G401 (cell line): Measurements from ENCODE around the gene METTL9. TPM values are rescaled to one million over a fixed set of nuclear protein-coding genes. Genes with fewer than 3 reads are reported as not detected.
A peak's percentile ranks its signal among the peaks of the same experiment; 100 is the strongest.
"Not testable (repeated sequence)": the region's sequence is repeated elsewhere in the genome, so short reads cannot be mapped to it uniquely, and the experiment has no call there.

Source experiments
- DNase-seq: peaks from one replicate; pipeline ENCODE4 v3.0.0-alpha.2; 2015; ENCODE audit warnings: low spot score
- in situ Hi-C: cut with HindIII; loops from 2 replicates; pipeline ENCODE4 v1.10.0; 2016; ENCODE audit warnings: low sequenced_read_pairs, mixed read lengths
- total RNA-seq: library from RNA; depleted of rRNA; stranded (reverse); fragments of >200 nt; shearing (Covaris generic); gene quantifications from 2 replicates; pipeline ENCODE4 v1.2.3, GENCODE V29; 2014

METTL9 gene
- total RNA-seq, 1 experiment from 2014 or later: 334 TPM

DNA sequence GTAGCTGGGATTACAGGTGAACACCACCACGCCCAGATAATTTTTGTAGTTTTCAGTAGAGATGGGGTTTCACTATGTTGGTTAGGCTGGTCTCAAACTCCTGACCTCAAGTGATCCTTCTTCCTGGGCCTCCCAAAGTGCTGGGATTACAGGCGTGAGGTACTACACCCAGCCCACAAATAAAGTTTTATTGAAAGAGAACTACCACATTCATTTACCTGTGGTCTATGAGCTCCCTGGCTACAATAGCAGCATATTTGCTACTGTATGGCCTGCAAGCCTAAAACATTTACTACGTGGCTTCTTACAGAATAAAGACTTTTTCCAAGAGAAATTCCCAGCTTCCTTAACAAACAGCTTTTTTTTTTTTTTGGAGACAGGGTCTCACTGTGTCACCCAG, 3.4 kb downstream of the METTL9 start:
- DNase-seq: no peak
- in situ Hi-C loops: no loop called here

DNA sequence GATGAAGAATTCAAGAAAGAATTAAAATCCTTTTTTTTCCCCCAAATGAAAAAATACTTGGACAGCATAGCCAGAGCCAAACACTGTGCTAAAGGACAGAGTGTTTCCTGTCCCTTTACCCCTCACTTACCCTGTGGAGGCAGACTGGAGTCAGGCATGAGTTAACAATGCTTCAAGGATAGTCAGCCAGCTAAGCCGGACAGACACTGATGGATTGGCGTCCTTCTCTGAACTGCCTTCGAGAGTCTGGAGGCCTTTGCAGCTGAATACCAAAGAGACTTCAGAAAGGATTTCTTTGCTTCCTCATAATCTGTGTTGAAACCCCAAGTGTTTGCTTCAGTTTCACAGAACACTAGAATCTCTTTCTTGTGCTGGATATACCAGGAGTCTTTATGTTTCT, 4.6 kb downstream of the METTL9 start:
- DNase-seq: no peak
- in situ Hi-C loops: no loop called here

DNA sequence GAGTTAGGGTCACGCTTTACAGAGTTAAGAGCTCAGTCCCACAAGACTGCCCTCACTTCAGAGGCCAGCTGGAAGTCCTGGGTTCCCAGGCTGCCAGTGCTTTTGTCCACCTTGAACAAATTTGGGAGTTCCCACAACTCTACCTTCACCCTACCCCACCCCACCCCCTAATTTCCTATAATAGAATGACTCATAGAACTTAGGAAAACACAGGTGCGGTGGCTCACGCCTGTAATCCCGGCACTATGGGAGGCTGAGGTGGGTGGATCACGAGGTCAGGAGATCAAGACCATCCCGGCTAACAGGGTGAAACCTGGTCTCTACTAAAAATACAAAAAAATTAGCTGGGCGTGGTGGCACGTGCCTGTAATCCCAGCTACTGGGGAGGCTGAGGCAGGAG, 6.5 kb downstream of the METTL9 start:
- DNase-seq, in situ Hi-C loops: not testable (repeated sequence)

DNA sequence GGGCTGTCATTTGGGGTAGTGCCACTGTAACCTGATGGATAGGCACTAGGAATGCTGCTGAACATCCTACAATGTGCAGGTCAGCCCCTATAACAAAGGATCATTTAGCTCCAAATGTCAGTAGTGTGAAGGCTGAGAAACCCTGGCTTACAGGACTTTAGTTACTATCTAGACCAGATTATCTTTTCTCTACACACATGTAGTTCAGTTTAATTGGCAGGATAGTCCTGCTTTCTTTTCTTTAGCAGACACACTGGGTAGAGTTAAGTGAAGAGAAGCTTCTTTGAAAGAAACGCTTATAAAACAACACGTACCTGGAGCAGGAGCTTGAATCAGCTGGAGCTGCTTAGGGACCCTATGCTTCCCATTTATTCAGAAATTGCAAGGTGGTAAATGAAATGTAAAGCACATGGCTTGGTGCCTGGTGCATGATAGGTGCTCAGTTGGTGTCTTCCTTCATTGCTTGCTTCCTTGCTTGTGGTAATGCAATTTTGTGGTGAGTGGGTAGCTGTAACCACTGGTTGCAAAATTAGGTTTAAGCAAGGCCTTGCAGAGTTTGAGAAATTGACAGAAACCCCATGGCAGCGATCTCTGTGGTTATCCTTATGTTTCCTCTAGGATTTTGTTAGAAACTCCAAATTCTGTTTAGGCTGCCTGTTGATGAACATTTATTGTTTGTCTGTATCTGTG, 9.4 kb downstream of the METTL9 start:
- in situ Hi-C loops: no loop called here
- no peak for DNase-seq

DNA sequence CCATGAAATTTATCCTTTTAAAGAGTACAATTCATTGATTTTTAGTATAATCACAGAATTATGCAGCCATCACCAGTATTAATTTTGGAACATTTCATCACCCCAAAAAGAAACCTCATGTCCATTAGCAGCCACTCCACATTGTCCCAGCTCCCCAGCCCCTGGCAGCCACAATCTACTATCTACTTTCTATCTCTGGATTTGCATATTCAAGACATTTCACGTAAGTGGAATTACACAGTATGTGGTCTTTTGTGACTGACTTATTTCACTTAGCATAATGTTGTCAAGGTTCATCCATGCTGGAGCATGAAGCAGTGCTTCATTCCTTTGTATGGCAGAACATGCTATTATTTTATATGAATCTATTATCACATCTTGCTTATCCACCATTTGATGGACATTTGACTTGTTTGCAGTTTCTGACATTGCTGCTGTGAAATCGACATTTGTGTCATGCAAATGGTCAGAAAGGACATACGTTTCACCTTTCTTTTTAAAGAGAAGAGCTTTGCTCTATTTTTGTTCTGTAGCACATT, 10.7 kb downstream of the METTL9 start:
- in situ Hi-C loops: no loop called here
- no peak for DNase-seq

DNA sequence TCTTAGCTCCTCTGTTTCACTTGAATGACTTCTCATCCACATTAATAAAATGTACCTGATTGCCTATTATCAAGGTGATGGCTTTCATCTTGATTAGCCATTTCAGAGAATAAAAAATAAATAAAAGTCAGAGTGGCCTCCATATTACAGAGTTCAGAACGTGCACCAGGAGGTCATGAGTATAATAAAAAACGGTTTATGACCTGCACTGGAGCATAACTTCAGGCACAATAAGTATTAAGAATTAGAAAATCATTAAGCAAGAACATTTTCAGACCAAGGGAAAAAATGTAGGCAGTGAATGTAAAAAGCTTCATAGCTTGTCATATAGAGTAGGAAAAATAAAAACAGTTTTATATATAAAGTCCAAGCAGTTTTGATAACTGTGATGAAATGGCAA, 11.4 kb downstream of the METTL9 start:
- DNase-seq: no peak
- in situ Hi-C loops: no loop called here

DNA sequence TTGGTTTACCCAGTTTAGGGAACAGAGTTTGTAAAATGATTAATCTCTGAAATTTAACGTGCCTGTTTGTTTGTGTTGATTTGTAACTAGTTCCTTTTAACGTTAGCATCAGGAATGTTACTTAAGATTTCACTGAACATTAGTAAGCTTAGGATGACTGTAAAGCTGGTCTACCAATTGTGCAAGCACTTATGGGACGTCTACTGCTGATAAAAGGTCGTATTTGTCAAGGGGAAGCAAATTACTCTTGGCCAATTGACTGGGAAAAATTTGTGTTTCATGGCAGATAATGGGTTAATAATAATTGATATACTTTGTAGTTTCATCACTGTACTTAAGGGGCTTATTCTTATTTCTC, 11.8 kb downstream of the METTL9 start:
- DNase-seq: no peak
- in situ Hi-C loops: no loop called here

DNA sequence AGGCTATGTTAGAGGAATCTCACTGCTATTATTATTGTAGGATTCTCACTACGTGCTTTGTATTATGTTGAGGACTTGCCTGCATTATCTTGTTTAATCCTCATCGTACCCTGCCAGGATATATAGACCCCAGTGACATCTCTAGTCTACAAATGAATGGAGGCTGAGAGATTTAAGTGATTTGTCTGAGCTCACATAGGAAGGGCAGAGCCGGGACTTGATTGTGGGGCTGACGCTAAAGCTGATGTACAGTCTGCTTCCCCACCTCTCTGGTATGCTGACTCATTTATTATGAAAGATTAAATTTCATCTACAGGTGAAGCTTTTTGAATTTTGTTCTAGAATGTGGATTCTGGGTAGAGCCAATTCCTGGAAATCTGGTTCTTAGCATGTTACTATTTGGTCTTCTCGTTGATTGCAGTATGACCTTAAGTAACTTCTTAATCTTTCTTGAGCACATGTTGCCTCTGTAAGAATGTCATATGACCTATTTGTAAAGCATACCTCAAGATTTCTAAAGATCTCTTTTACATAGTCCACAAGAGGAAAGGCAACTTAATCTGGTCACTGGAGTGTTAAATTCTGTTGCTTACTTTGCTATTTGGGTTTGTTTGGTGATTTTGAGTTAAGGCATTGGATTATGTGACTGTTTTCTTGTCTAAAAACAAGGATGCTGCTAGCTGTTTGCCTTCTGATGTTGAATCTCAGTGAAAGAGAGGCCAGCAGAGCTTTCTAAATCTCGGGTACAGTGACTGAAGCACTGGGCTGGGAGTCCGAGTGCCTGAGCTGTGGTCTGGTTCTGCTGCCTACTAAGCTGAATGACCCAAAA, 12.4 kb downstream of the METTL9 start:
- in situ Hi-C loops: no loop called here
- DNase-seq: peak; percentile 38

DNA sequence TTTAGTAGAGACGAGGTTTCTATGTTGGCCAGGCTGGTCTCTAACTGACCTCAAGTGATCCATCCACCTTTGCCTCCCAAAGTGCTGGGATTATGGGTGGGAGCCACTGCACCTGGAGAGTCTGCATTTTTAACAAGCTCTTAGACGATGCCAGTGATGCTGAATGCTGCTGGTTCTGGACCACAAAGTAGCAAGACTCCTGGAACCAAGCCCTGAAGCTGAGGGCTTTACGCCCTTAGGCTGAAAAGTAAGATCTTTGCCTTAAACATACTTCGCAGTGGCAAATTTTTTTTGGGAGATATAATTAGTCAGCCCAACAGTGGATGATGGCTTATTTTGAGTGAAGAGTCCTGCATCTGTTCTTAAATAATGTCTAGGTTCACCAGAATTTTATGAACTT, 14.0 kb downstream of the METTL9 start:
- DNase-seq: no peak

DNA sequence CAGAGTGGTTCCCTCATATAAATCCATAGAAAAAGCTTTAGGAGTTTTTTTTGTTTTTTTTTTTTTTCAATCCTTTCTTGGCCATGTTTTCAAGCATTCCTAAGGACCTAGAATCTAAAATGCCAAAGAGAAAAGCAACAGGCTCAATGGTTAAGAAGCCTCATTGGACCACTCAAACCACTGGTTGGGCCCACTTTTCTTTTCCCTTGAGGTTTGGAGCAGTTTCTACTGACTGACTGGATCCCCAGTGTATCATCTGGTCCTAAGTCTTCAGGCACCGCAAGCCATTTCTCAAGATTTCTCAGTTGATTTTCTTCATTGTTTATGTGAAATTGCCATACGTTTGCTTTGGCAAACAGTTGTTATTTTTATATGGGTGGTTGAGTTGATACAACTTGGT, 14.4 kb downstream of the METTL9 start:
- in situ Hi-C loops: no loop called here
- DNase-seq: no peak

More for the DNA sequence above, 14.0 kb downstream of the METTL9 start:
- in situ Hi-C loops: no loop called here

DNA sequence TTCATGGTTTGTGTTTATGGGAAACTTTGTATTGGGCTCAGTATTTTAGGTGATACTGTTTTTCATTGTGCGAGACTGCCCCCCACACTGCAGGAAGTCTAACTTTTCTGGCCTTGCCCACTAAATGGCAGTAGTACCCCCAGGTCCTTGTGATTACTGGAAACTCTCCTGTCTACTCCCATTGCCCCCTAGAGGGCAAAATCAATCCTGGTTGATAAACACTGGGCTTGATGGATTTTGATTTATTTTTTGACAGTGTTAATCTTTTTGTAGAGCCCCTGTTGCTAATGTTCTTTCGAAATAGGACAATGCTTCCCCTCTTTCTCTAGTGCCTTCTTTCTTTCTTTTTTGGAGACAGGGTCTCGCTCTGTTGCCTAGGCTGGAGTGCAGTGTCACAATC, 15.5 kb downstream of the METTL9 start:
- in situ Hi-C loops: no loop called here
- DNase-seq: no peak

DNA sequence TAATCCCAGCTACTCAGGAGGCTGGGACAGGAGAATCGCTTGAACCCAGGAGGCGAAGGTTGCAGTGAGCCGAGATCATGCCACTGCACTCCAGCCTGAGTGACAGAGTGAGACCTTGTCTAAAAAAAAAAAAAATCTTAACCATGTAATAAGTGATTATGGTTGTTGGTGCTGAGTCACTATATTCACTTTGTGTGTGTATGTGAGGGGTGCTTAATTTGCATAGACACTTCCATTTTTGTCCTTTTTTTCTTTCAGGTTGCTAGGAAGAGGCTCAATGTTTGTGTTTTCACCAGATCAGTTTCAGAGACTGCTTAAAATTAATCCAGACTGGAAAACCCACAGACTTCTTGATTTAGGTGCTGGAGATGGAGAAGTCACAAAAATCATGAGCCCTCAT, 18.2 kb downstream of the METTL9 start:
- no peak for DNase-seq
- in situ Hi-C loops: no loop called here

DNA sequence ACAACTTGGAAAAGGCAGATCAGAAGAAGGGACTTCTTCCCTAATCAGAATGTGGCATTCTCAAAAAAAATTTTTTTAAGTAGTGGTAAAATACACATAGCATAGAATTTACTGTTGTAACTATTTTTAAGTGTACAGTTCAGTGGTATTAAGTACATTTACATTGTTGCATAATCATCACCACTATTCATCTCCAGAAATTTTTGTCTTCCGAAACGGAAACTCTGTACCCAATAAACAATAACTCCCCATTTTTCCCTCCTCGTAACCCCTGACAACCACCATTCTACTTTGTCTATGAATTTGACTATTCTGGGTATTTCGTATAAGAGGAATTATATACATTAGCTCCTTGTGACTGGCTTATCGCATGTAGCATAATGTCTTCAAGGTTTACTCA, 18.9 kb downstream of the METTL9 start:
- in situ Hi-C loops: no loop called here
- DNase-seq: no peak

DNA sequence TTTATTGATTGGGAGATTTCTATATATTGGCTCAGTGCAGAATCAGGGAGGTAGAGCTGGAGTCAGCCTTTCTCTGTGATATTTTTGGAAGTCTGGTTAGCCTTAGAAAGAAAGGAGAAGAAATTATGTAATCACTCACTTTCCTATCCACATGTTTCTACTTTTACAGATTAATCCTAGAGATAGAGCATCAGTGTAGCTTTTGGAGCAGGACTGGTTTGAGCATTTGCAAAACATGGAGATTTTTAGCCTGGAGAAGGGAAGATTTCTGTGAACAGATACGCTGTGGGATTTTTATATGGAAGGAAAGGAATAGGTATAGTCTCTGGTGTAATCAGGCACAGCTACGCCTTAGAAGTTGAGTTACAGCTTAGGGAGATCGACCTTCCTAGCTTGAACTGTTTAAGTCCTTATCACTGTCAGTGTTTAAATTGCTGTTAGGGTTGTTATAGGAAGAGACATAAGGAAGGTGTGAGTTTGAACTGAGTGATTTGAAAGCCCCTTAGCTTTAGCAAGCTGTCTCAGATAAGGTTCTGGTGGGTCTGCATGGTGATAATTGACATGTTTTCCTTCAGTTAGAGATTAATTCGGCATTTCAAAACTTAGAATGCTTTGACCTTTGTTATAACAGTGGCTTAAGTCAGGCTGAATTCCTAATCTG, 20.5 kb downstream of the METTL9 start:
- in situ Hi-C loops: no loop called here
- DNase-seq: no peak

DNA sequence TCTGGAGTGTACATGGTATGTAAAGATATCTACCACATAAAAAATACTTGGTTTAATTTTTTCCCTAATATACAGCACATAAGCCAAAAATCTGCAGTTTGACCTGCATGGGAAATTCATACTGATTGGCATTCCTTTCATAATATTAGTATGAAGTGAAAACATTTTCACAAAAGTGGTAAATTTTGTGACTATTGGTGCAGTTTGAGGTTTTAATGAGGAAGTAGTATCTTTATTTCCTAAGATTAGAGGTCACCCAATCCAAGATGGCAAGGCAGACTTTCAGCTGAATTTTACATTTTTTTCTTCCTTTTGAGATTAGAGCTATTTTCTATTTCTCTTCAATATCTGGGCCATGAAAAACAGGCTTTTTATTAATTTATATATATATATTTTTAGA, 21.2 kb downstream of the METTL9 start:
- in situ Hi-C loops: no loop called here
- no peak for DNase-seq

DNA sequence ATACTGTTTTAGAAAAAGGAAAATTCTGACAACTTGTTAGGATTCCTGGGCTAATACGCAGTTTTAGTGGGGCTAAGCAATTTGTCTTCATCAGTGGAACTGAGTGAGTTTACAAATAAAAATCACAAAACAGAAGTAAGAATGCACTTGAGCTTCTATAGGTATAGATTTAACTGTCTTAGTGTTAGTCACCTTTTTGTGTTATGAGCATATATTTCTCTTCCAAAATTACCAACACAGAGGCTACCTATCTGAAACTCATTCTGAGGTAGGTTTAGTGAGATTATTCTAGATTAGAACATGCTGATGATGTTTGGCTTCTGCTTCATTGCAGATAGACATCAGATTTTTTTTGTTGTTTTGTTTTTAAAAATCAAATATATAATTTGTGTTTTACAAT, 23.2 kb downstream of the METTL9 start:
- in situ Hi-C loops: no loop called here
- DNase-seq: no peak

DNA sequence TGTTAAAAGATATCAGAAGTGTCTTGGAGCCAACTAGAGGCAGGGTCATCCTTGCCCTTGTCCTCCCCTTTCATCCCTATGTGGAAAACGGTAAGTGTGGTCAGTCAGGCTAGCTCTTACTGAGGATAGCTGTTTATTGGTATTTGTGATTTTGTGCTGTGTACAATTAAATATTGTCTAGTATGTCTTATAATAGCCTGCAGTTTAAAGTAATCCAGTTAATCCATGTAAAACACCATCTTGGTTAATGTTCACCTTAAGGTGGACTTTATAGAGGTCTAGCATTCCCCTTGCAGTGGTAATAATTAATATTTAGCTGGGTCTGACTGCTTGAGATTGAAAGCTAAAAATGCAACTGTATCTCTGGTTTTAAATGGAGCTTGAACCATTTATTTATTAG, 25.6 kb downstream of the METTL9 start:
- in situ Hi-C loops: no loop called here
- no peak for DNase-seq

DNA sequence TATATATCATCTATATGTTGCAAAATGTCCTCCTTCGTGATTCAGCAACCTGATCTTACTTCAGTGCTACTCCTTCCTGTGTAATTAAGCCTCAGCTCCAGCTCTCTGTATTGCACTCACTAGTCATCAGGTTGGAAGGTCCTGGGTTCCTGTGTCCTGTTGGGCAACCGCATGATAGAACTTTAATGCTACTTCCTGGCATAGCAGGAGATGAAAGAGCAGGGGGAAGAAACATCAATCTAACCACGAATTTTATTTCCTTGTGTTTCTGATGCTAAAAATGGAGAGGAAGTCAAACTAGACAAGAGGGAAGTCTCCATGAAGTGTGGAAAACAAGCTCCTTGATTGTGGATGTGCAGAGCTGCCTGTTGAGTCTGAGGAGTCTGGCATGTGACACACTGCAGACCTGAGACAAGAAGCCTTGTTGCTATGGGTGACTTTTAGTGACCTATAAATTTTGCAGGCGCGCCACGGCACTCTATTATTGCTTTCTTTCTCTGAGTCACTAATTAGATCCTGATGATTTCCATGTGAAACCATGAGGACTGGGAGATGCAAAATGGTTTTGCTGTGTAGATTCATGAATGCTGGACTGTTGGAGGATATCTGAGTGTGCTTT, 27.4 kb downstream of the METTL9 start:
- in situ Hi-C loops: no loop called here
- no peak for DNase-seq

DNA sequence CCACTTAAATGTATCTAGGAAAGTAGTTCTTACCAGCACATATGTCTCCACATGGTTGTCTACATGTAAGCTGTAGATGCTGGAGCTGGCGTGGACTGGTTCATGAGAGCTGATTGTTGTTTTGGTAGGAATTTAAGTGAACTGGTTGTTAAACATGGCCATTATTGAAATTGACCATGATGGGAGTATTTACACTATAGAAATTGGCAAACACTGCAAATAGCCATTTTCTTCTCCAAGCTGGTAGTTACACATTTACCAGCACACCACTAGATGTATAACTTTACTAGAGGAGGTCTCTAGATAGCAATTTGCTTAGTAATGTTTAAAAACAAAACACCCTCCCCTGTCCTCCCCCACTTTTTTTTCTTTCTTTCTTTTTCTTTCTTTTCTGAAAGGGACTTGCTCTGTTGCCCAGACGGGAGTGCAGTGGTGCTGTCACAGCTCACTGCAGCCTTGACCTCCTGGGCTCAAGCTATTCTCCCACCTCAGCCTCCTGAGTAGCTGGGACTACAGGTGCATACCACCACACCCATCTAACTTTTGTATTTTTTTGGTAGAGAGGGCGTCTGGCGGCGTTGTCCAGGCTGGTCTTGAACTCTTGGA, 28.8 kb downstream of the METTL9 start:
- in situ Hi-C loops: no loop called here
- DNase-seq: no peak
